Measurements from ENCODE around the gene GORASP1. TPM values are rescaled to one million over a fixed set of nuclear protein-coding genes. Genes with fewer than 3 reads are reported as not detected.

The GORASP1 gene
- total RNA-seq, 2 donors from 2014 or later = 21.2 to 24.2 TPM

DNA sequence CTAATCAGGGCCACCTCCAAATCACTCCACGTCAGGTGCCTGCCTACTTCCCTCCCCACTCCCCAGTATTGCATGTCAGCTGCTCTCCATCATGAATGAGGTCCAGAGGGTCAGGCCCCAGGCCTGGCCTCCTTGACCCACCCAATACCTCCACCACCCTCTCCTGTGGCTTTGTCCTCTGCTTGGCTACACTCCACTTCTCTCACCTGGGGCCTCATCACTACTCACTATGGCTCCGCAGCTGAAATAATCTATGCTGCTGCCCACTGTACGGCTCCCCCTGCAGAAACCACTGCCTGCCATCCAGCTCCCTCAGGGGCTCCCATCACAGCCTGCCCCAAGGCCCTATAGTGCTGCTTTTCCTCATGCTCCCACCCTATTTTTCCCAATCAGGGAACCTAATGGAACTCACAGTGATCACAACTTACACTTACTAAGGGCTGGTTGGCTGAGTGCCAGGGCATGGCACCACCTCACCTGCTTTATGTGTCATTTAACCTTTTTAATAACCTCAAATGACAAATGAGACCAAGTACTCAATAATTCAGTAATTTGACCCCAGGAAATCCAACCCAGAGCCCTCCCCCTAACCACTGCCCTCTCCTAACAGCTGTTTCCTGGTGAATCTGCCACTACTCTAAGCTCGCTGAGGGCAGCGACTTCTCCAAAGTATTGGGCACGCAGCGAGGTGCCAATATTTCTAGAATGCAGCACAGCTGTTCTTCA is 2.3 kb downstream of the GORASP1 start:
- Mint-ChIP-seq H3K27ac (peak overlapping the region; percentile 92), H3K36me3 (ENCODE audit: low read depth) (peaks cover 7% of the 10 kb centered on the region), H3K4me3 (peak overlapping the region; percentile 96), H3K4me1 (peaks cover 55% of the 10 kb centered on the region), H3K9me3 (no peaks in the 10 kb centered on the region), H3K27me3 (no peaks in the 10 kb centered on the region)
- ATAC-seq (replicated peaks) = no peak

DNA sequence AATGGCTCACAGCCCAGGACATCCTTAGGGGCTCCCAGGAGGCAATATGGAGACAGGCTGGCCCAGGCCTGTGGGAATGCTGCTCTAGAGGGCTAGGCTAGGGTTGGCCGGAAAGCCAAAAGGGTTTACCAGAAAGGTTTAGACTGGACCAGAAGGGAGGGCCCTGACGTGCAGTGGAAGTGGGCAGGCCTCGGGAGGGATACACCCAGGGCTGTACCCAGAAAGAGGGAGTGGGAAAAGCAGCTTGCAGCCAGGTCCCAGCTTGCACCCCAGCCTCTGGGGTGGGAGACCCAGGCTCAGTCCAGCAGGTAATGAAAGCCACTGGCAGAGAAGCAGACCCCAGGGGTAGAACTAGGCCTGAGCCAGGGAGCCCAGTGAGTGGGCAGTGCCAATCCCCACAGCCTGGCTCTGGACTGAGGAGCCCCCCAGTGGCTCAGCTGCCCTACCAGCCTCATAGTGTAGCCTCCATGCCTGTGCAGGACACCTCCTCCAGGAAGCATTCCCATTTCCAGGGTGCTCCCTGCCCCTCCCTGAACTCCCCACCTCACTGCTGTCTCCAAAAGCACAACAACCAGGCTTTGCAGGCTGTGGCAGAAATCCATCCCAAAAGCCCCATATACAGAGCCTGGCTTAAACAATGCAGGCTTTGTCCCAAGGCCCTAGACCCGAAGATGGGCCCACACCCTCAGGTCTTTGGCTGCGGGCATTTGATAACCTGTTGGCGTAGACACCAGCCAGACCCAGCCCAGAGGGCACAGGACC is 3.5 kb downstream of the GORASP1 start:
- ATAC-seq (replicated peaks) = no peak
- peaks cover 10% of the 10 kb centered on the region for H3K36me3 Mint-ChIP-seq (ENCODE audit: low read depth)
- H3K4me3 Mint-ChIP-seq = no peak overlapping the region
- no peaks in the 10 kb centered on the region for H3K9me3 Mint-ChIP-seq
- peaks cover 51% of the 10 kb centered on the region for H3K4me1 Mint-ChIP-seq
- peak overlapping the region; percentile 59 for H3K27ac Mint-ChIP-seq
- no peaks in the 10 kb centered on the region for H3K27me3 Mint-ChIP-seq

DNA sequence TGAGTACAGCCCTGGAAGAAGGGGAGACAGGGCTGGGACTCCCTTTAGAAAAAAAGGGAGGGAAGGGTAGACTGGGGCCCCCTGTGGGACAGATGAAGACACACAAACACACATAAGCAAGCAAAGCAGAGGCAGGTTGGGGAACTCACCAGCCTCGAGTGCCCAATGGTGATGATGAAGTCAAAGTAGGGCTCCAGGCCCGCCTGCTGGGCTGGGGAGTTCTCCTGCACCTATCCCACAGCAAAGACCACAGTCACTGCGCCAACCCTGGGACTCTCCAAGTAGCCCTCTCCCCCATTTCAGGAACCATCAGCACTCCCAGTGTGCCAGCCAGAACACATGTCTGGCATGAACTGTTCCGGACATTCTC is 4.1 kb downstream of the GORASP1 start:
- H3K27me3 Mint-ChIP-seq = no peaks in the 10 kb centered on the region
- peak overlapping the region; percentile 59 for H3K27ac Mint-ChIP-seq
- no peaks in the 10 kb centered on the region for H3K9me3 Mint-ChIP-seq
- ATAC-seq (replicated peaks) = no peak
- H3K4me3 Mint-ChIP-seq = no peak overlapping the region
- H3K4me1 Mint-ChIP-seq = peaks cover 47% of the 10 kb centered on the region
- H3K36me3 Mint-ChIP-seq (ENCODE audit: low read depth) = peaks cover 16% of the 10 kb centered on the region

DNA sequence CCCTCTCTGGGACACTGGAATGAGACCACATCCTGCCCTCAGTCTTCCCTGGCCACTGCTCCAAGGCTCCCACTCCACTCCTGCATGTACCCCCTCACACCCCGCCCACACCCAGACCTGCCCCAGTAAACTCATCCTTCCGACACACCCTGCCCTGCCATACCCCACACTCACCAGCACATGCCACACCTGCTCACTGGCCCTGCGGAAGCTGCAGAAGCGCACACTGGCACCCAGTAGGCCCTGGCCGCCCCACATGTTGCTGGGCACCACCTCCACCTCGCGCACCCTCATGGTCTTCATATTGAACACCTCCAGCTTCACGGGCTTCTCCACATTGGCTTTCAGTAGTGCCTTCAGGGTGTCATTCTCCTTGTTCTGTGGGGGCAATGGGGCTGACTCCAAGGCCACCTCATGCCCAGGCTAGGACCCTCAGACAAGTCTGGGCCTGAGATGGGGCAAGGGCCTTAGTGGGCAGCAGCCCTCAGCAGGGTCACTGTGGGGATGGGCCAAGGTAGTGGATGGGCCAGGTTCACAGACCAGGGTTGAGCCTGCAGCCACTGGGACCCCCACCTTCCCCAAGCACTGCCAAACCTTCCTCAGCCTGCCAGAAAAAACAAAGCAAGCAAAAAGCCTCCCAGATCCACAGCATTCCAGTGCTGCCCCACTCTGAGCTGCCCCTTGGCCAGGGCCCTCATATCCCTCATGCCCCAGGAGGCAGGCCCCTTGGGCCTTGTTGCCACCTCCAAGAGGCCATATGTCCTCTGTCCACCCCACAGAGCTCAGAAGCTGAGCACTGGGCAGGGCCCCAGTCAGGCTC is 4.7 kb downstream of the GORASP1 start:
- Mint-ChIP-seq H3K36me3 (ENCODE audit: low read depth) (peaks cover 17% of the 10 kb centered on the region), H3K27me3 (no peaks in the 10 kb centered on the region), H3K4me3 (no peak overlapping the region), H3K4me1 (peaks cover 41% of the 10 kb centered on the region), H3K27ac (peak overlapping the region; percentile 59), H3K9me3 (no peaks in the 10 kb centered on the region)
- no peak for ATAC-seq (replicated peaks)

DNA sequence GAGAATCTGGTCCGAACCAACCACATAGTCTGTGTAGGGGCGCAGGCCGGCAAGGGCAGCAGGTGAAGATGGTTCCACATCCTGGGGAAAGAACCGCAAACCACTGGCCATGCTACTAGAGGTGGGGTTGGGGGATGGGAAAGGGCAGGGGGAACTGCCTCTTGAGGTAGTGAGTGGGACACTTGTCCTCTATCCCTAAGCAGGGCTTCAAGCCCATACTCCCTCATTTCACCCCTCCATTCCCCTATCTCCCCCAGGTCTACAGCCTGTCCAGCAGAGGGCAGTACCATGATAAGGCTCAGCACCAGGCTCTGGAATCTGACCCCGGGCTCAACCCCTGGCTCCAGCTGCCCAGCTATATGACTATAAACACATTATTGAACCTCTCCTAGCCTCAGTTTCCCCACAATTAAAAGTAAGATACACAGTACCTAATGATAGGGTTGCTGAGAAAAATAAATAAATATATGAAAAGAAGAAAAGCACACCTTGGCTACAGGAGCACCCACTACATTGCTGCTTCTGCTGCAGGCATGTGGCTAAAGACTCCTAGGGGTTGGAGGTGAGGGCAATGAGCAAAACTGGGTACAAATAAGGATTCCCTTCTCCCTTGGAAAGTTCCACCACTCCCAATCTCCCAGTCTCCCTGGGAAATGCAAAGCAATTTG is 6.3 kb downstream of the GORASP1 start:
- H3K4me3 Mint-ChIP-seq = no peak overlapping the region
- peak overlapping the region; percentile 81 for H3K27ac Mint-ChIP-seq
- peaks cover 31% of the 10 kb centered on the region for H3K36me3 Mint-ChIP-seq (ENCODE audit: low read depth)
- no peaks in the 10 kb centered on the region for H3K27me3 Mint-ChIP-seq
- H3K9me3 Mint-ChIP-seq = no peaks in the 10 kb centered on the region
- peaks cover 33% of the 10 kb centered on the region for H3K4me1 Mint-ChIP-seq
- ATAC-seq (replicated peaks) = peak; percentile 77

DNA sequence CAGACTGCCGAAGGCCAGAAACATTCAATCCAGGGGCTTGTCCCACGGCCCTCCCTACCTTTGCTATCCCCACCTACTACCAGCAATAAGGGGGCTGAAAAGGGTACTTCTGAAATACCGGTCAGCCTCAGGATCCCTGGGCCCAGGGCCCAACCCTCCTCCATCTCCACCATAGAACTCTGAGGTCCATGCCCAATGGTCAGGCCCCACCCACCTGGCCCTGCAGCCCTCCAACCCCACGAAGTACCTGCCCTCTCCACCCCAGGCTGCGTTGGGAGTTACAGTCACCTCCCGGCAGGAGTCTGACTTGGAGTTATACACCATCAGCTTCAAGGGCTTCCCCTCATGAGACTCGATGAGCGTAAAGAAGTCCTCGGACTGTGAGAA is 6.9 kb downstream of the GORASP1 start:
- H3K27ac Mint-ChIP-seq = peak overlapping the region; percentile 81
- no peaks in the 10 kb centered on the region for H3K9me3 Mint-ChIP-seq
- no peak overlapping the region for H3K4me3 Mint-ChIP-seq
- peaks cover 38% of the 10 kb centered on the region for H3K36me3 Mint-ChIP-seq (ENCODE audit: low read depth)
- H3K4me1 Mint-ChIP-seq = peaks cover 26% of the 10 kb centered on the region
- H3K27me3 Mint-ChIP-seq = no peaks in the 10 kb centered on the region
- no peak for ATAC-seq (replicated peaks)

DNA sequence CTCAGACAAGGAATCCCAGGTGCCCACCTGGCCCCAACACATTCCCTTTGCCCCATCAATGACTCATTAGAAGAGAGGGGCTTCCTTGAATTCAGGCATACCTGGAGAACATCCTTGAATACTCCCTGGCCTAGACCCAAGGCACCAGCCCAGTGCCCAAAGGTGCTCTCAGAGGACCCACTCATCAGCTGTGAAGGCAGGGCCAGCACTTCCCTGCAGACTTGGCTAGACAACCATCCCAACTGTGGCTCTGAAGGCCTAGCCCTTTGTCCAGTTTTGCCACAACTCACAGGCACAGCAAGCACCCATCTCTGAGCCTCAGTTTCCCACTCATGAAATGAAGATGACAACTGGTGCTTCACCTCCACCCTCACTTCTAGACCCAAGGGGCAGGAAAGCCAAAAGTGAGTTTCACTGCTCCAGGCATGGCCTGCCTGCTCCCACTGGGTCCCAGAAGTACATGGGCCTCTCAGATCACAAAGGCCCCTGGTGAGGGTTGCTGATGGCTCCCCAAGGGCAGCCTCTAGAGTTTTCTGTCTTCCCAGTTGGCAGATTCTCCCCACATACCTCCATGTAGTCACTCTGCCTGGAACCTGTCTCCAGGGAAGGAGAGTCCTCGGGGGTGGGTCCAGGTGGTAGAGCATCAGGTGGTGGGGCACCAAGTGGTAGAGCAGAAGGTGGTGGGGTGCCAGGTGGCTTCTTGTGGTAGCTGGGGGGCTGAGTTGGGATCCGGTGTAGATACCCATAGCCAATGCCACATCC is 7.5 kb downstream of the GORASP1 start:
- H3K9me3 Mint-ChIP-seq = no peaks in the 10 kb centered on the region
- H3K4me1 Mint-ChIP-seq = peaks cover 20% of the 10 kb centered on the region
- H3K4me3 Mint-ChIP-seq = no peak overlapping the region
- peak overlapping the region; percentile 81 for H3K27ac Mint-ChIP-seq
- H3K36me3 Mint-ChIP-seq (ENCODE audit: low read depth) = peaks cover 43% of the 10 kb centered on the region
- H3K27me3 Mint-ChIP-seq = no peaks in the 10 kb centered on the region
- ATAC-seq (replicated peaks) = no peak

DNA sequence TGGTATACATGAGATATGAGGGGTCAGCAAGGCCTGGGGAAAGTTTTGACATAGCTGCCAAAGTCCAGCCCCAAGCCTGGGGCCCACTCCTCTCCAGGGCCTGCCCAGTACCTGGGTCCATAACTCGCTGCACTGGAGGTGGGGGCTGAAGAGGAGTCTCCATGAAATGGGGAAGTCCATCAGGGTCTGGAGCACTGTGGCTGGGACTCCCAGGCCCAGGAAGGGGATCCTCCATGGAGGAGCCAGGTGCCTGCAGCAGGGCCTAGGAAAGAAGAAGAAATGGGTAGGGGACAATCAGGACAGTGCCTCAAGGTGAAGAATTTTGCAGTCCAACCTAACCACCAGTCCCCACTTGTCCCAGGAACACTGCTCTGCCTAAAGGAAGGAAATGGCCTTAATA is 8.2 kb downstream of the GORASP1 start:
- Mint-ChIP-seq H3K27ac (peak overlapping the region; percentile 46), H3K27me3 (no peaks in the 10 kb centered on the region), H3K36me3 (ENCODE audit: low read depth) (peaks cover 50% of the 10 kb centered on the region), H3K4me1 (peaks cover 20% of the 10 kb centered on the region), H3K4me3 (no peak overlapping the region), H3K9me3 (no peaks in the 10 kb centered on the region)
- no peak for ATAC-seq (replicated peaks)

DNA sequence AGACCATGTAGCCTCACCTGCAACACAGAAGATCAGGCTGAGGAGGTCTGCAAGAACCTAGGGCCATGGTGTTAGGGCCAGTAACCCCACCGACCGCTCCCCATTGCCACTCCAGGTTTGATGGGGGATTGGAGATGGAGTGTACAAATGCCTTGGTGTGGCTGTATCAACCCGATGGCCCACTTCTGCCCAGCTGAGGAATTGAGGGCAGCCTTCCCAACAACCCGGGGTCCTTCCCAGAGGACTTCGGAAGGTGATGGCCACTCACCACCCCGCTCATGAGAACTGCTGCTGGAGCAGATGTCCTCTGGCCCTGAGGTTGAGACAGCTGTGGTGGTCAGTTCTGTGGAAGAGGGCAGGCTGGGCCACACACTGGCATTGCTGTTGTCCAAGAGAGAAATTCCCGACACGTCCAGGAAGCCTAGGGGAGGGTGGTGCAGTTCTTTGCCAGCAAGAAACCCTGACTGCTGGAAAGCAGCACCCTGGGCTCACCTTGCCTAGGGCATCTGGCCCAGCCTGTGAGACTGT is 8.9 kb downstream of the GORASP1 start:
- H3K27ac Mint-ChIP-seq = no peak overlapping the region
- peaks cover 20% of the 10 kb centered on the region for H3K4me1 Mint-ChIP-seq
- no peak for ATAC-seq (replicated peaks)
- H3K27me3 Mint-ChIP-seq = no peaks in the 10 kb centered on the region
- peaks cover 57% of the 10 kb centered on the region for H3K36me3 Mint-ChIP-seq (ENCODE audit: low read depth)
- H3K4me3 Mint-ChIP-seq = no peak overlapping the region
- no peaks in the 10 kb centered on the region for H3K9me3 Mint-ChIP-seq

DNA sequence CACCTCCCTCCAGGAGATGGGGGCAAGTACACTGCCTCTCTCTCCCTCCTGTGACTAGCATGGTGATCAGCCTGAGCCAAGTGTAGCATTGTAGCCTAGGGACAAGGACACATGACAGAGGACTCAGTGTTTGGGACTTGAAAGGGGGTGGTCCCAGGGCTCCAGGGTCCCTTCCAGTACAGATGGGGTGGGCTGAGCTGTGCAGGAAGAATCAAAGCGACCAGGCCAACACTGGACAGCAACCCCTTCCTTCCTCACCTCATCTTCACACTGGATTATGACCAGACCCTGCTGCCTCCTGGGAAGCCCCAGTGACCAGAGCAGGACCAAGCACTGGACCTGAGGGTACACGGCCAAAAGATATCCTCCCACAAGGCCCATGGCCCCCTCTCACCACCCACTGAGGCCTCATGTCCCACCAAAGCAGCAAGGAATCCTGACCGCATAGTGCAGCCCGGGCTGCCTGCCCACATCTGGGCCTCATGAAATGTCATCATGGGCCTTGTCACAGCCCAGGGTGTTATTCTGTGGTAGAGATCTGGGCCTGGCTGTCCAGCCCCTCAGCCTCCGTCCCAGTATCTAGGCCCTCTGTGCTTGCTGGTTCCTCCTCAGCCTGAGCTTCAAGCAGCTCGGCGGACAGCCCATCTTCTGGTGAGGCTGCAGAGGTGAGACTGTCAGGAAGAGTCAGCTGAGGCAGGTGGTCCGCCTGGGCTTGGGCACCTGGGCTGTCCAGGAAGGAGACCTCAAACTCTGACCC is 9.5 kb downstream of the GORASP1 start:
- Mint-ChIP-seq H3K4me3 (no peak overlapping the region), H3K4me1 (peaks cover 18% of the 10 kb centered on the region), H3K27me3 (no peaks in the 10 kb centered on the region), H3K27ac (peak overlapping the region; percentile 71), H3K36me3 (ENCODE audit: low read depth) (peaks cover 64% of the 10 kb centered on the region), H3K9me3 (no peaks in the 10 kb centered on the region)
- no peak for ATAC-seq (replicated peaks)

DNA sequence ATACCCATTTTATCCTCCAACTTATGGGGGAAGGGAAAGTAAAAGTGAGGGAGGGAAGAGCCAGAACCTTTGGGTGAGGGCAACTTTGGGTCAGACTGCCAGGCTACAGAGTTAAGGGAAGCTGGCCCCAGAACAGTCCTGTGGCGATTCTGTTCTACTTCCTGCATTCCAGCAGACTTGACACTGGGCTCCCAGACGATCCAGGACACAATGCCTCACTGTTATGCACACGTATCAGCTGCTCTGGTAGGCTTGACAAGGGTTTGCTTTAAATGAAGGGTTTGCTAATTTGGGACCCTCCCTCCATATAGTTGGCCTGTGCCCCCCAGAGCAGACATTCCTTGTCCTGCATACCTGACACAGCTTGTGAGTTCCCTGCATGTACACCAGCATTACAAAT is 10.7 kb downstream of the GORASP1 start:
- no peak for ATAC-seq (replicated peaks)
- peaks cover 7% of the 10 kb centered on the region for H3K4me1 Mint-ChIP-seq
- peak overlapping the region; percentile 71 for H3K27ac Mint-ChIP-seq
- no peaks in the 10 kb centered on the region for H3K9me3 Mint-ChIP-seq
- peaks cover 75% of the 10 kb centered on the region for H3K36me3 Mint-ChIP-seq (ENCODE audit: low read depth)
- no peak overlapping the region for H3K4me3 Mint-ChIP-seq
- H3K27me3 Mint-ChIP-seq = no peaks in the 10 kb centered on the region

DNA sequence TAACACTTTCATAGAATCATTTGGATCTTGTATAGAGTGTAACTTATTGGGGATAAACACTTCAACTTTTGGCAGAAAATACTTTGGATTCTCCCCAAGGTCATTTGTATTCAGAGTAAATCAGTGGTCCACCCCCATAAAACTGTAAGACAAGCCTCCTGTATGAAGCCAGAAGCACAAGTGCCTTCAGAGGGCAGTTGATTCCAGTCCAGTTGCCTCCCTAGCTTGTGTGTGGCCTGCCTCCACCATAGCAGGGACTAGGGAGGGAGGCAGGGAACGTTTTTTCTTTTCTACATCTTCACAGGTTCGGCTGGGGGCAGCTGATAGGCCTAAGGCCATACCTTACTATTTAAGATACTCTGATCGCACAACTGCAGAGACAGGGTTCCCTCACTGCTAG is 11.6 kb downstream of the GORASP1 start:
- Mint-ChIP-seq H3K36me3 (ENCODE audit: low read depth) (peaks cover 85% of the 10 kb centered on the region), H3K27ac (peak overlapping the region; percentile 59), H3K4me1 (no peaks in the 10 kb centered on the region), H3K4me3 (no peak overlapping the region), H3K27me3 (no peaks in the 10 kb centered on the region), H3K9me3 (no peaks in the 10 kb centered on the region)
- ATAC-seq (replicated peaks) = no peak

All from activated T-helper 17 cell treated with anti-CD3 and anti-CD28 coated beads, Interleukin-2, amount 50 U/mL, for 72 hours (primary cell).